Tibial artery (tissue), 4 donors: ENCODE measurements around the gene MYOF.

Source experiments
- DNase-seq, 2 donors: peaks; one replicate each; pipeline ENCODE4 v3.0.0-alpha.2; 2019
- H3K27ac ChIP-seq, 2 donors: fragments of 200-600 bp; sonication (generic) in 1 of 2; 1 replicate in 1 of 2; 2 replicates in 1 of 2; pipeline ENCODE4 v1.5.1; 2018 to 2019; ENCODE audit warnings: mild to moderate bottlenecking in 1 of 2
- H3K27me3 ChIP-seq, 2 donors: fragments of 200-600 bp; sonication (generic) in 1 of 2; one replicate each; pipeline versions ENCODE4 v1.5.1 to v1.6.0; 2016 to 2019
- H3K36me3 ChIP-seq, 3 donors: fragments of 200-600 bp; sonication (generic) in 2 of 3; one replicate each; pipeline ENCODE4 v1.5.1; 2016 to 2019; ENCODE audit warnings: mild to moderate bottlenecking in 2 of 3
- H3K4me1 ChIP-seq, 4 donors: fragments of 200-600 bp; sonication (generic) in 2 of 4; 1 replicate in 3 of 4; 2 replicates in 1 of 4; pipeline ENCODE4 v1.5.1; 2016 to 2019
- H3K4me3 ChIP-seq, 2 donors: fragments of 200-600 bp; sonication (generic) in 1 of 2; 1 replicate in 1 of 2; 2 replicates in 1 of 2; pipeline ENCODE4 v1.5.1; 2018 to 2019; ENCODE audit warnings: mild to moderate bottlenecking in 2 of 2
- H3K9me3 ChIP-seq, 3 donors: fragments of 200-600 bp; sonication (generic) in 1 of 3; one replicate each; pipeline ENCODE4 v1.5.1; 2016 to 2019
- intact Hi-C: fragments of 100-400 bp; cut with DNase I; formaldehyde crosslinking; loops from one replicate; pipeline ENCODE4 v1.15.0; 2023; ENCODE audit warnings: low total_unique reads
- TF ChIP-seq, protein P1 (sequence below), 2 experiments: fragments of 200-600 bp in 1 of 2; fragments of 450-650 bp in 1 of 2; IDR thresholded peaks; one replicate each; pipeline ENCODE4 v1.5.1; 2017 to 2019; ENCODE audit warnings: antibody characterized with exemption in 2 of 2, mild to moderate bottlenecking in 1 of 2, moderate library complexity in 1 of 2

Gene MYOF

GRCh38 chr10:93454736-93455135, 27.4 kb downstream of the MYOF start:
- H3K4me3 ChIP-seq, result no peak overlapping the region
- DNase-seq, result no peak
- H3K9me3 ChIP-seq, result no peaks in the 10 kb centered on the region
- H3K27me3 ChIP-seq, result no peaks in the 10 kb centered on the region
- peaks cover 0 to 33% (median 23%) of the 10 kb centered on the region in 4 donors for H3K4me1 ChIP-seq
- TF ChIP-seq, protein P1, sequence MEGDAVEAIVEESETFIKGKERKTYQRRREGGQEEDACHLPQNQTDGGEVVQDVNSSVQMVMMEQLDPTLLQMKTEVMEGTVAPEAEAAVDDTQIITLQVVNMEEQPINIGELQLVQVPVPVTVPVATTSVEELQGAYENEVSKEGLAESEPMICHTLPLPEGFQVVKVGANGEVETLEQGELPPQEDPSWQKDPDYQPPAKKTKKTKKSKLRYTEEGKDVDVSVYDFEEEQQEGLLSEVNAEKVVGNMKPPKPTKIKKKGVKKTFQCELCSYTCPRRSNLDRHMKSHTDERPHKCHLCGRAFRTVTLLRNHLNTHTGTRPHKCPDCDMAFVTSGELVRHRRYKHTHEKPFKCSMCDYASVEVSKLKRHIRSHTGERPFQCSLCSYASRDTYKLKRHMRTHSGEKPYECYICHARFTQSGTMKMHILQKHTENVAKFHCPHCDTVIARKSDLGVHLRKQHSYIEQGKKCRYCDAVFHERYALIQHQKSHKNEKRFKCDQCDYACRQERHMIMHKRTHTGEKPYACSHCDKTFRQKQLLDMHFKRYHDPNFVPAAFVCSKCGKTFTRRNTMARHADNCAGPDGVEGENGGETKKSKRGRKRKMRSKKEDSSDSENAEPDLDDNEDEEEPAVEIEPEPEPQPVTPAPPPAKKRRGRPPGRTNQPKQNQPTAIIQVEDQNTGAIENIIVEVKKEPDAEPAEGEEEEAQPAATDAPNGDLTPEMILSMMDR (IDR thresholded peaks at IDR 0.05), result no peak
- intact Hi-C loops, result no loop called here
- peaks cover 17 to 24% (median 23%) of the 10 kb centered on the region in 3 donors for H3K36me3 ChIP-seq
- peak overlapping the region; percentile 33 to 91 for H3K27ac ChIP-seq

DNA sequence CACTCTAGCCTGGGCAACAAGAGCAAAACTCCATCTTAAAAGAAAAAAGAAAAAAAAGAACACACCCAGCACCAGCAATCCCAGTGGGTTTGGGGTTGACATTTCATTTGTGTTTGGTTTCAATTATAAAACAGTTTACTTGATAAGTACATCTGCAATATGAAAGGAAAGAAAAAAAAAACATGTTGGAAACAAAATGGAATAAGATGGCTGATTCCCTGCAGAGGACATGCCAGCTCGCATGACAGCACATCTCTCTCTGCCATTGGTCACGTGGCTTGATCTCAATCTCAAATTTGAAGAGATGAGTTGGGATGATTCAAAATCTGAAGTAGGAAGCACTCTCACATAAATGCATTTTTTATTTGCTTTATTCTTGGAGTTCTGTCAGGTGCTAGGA, 28.0 kb downstream of the MYOF start:
- no peak overlapping the region for H3K4me3 ChIP-seq
- H3K9me3 ChIP-seq, result no peaks in the 10 kb centered on the region
- TF ChIP-seq, protein P1 (IDR thresholded peaks at IDR 0.05), result no peak
- H3K27ac ChIP-seq, result peak overlapping the region; percentile 33 to 91
- no peaks in the 10 kb centered on the region for H3K27me3 ChIP-seq
- intact Hi-C loops, result no loop called here
- no peak for DNase-seq
- H3K4me1 ChIP-seq, result peaks cover 0 to 27% (median 17%) of the 10 kb centered on the region in 4 donors
- H3K36me3 ChIP-seq, result peaks cover 17 to 30% (median 29%) of the 10 kb centered on the region in 3 donors

DNA sequence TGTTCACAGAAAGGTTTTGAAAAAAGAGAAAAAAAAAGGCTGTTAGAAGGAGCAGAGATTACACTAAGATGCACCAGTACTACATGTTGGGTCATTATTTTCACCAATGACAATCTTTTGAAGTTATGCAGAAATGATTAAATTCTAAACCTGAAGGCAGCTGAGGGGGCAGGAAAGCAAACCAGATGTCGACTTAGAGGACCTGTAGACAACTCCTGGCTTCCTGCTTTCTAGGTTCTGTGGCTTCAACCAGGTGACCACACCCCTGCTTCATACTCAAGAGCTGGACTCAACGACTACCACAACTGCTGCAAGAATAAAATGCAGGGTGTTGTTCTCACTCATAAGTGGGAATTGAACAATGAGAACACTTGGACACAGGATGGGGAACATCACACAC, 30.0 kb downstream of the MYOF start:
- no peaks in the 10 kb centered on the region for H3K27me3 ChIP-seq
- peaks cover 17 to 39% (median 38%) of the 10 kb centered on the region in 3 donors for H3K36me3 ChIP-seq
- H3K4me3 ChIP-seq, result no peak overlapping the region
- intact Hi-C loops, result no loop called here
- TF ChIP-seq, protein P1 (IDR thresholded peaks at IDR 0.05), result no peak
- H3K9me3 ChIP-seq, result no peaks in the 10 kb centered on the region
- DNase-seq, result no peak
- H3K4me1 ChIP-seq, result peaks cover 0 to 7% (median 2%) of the 10 kb centered on the region in 4 donors
- peak overlapping the region in 1 of 2 donors; percentile 14 for H3K27ac ChIP-seq

DNA sequence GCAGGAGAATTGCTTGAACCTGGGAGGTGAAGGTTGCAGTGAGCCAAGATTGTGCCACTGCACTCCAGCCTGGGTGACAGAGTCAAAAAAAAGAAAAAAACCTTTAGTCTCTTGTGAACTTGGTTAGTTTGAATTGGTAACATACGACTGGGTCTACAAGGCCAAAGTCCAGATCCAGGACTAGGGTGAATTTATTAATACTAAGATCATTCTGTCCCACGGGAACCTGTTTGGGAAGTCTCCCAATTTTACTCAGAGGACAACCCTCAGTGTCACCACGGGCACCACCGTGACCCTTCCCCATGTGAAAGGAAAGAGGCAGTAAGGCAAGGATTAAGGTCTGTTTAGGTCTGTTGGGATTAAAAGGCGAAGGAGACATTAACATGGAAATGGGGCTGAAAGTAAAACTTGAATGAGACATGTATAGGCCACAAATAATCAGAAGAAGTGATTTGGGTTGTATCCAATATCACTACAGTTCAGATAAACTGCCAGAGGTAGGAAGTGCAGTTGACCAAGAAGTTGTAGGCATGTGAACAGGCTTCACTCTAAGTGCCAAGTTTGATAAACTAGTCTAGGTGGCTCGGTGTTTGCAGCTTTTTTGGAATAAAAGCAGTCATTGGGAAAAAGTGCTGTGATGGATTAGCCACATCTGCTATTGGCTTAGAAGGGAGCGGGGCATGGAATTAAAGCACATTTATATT, 30.7 kb downstream of the MYOF start:
- peaks cover 0 to 4% (median 2%) of the 10 kb centered on the region in 4 donors for H3K4me1 ChIP-seq
- H3K27ac ChIP-seq, result peak overlapping the region; percentile 10 to 23
- TF ChIP-seq, protein P1 (IDR thresholded peaks at IDR 0.05), result no peak
- no peaks in the 10 kb centered on the region for H3K27me3 ChIP-seq
- peaks cover 17 to 39% (median 38%) of the 10 kb centered on the region in 3 donors for H3K36me3 ChIP-seq
- intact Hi-C loops, result no loop called here
- no peaks in the 10 kb centered on the region for H3K9me3 ChIP-seq
- no peak overlapping the region for H3K4me3 ChIP-seq
- DNase-seq, result no peak

DNA sequence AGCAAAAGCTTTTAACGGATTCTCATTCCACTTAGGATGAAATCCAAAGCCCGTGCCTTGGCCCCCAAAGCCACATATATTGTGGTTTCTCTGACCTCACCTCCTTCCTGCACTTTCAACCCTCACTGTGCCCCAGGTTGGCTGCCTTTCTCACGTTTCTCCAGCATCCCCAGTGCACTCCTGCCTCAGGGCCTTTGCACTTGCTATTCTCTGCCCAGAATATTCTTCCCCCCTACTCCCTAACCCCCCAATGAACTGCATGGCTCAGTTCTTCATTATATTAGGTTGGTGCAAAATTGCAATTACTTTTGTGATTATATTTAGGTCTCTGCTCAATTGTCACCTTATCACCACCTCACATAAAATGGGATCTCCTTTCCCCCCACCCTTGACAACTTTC, 34.2 kb downstream of the MYOF start:
- no peak for DNase-seq
- Histone ChIP-seq H3K27me3 (no peaks in the 10 kb centered on the region), H3K36me3 (peaks cover 17 to 45% (median 26%) of the 10 kb centered on the region in 3 donors), H3K4me1 (peaks cover 0 to 37% (median 24%) of the 10 kb centered on the region in 4 donors), H3K9me3 (no peaks in the 10 kb centered on the region), H3K27ac (peak overlapping the region; percentile 6 to 27), H3K4me3 (no peak overlapping the region)
- intact Hi-C loops, result no loop called here
- TF ChIP-seq, protein P1 (IDR thresholded peaks at IDR 0.05), result no peak
